HCT116 (cell line): Measurements from ENCODE around the gene GRID2. TPM values are rescaled to one million over a fixed set of nuclear protein-coding genes. Genes with fewer than 3 reads are reported as not detected.

ENCODE experiments used
- ATAC-seq: fragments of 200-7000 bp; cut with Tn5 transposase; 2 replicates; pipeline ENCODE4 v1.9.1; 2020; ENCODE audit warnings: mild to moderate bottlenecking, moderate library complexity
- BruUV-seq: library from RNA; stranded (reverse); fragments of 400-500 nt; replicated peaks from 2 replicates; lab custom pipeline; 2021; lab: Mats Ljungman, UMichigan
- CTCF ChIA-PET: fragments of 300-600 bp; sonication (Branson Sonifier 250); formaldehyde crosslinking; loops from one replicate; lab custom pipeline; 2021; ENCODE audit warnings: antibody characterized with exemption; lab: Charles Lee
- POLR2A ChIA-PET: fragments of 300-600, 350-600 bp; sonication (Branson Sonifier 250); formaldehyde crosslinking; loops from one replicate; lab custom pipeline; 2021; ENCODE audit warnings: antibody characterized with exemption; lab: Charles Lee
- RAD21 ChIA-PET, 2 experiments: fragments of 300-600 bp; sonication (Branson Sonifier 250); formaldehyde crosslinking; loops; one replicate each; lab custom pipeline; 2023; ENCODE audit warnings: low total read pairs in 2 of 2; ENCODE audit not compliant: uncharacterized antibody in 2 of 2, unreplicated experiment in 2 of 2, low non-redundant PET in 1 of 2; lab: Charles Lee
- DNase-seq: peaks from one replicate; pipeline ENCODE4 v3.0.0-alpha.2; 2010; ENCODE audit warnings: low read depth, low spot score
- H2AFZ ChIP-seq: fragments of 200-600 bp; shearing (Covaris generic), sonication (generic); 2 replicates; pipeline ENCODE4 v1.6.1; 2017; ENCODE audit warnings: low read depth, mixed run types, mixed read lengths, antibody characterized with exemption, low read length; ENCODE audit not compliant: poor library complexity, severe bottlenecking
- H3K27ac ChIP-seq: 2 replicates; pipeline ENCODE4 v1.5.1; 2012; ENCODE audit warnings: low read depth, low read length
- H3K27me3 ChIP-seq: fragments of 200-600 bp; sonication (generic); 2 replicates; pipeline ENCODE4 v1.6.1; 2016; ENCODE audit warnings: mixed run types, low read length, mixed read lengths; ENCODE audit not compliant: insufficient read depth
- H3K36me3 ChIP-seq, 2 experiments: fragments of 200-500 bp in 1 of 2; fragments of 200-600 bp in 1 of 2; sonication (Bioruptor generic) in 1 of 2; sonication (generic) in 1 of 2; 2 replicates each; pipeline versions ENCODE4 v1.5.1 to v1.6.1; 2014 to 2016; ENCODE audit warnings: low read length in 2 of 2, inconsistent platforms in 1 of 2, mixed read lengths in 1 of 2, mixed run types in 1 of 2; ENCODE audit not compliant: insufficient read depth in 2 of 2, control insufficient read depth in 1 of 2
- H3K4me1 ChIP-seq, 2 experiments: fragments of 200-600 bp in 1 of 2; sonication (generic) in 1 of 2; 2 replicates each; pipeline versions ENCODE4 v1.5.1 to v1.6.1; 2012 to 2017; ENCODE audit warnings: low read length in 2 of 2, inconsistent platforms in 1 of 2, mild to moderate bottlenecking in 1 of 2, mixed read lengths in 1 of 2, mixed run types in 1 of 2, moderate library complexity in 1 of 2; ENCODE audit not compliant: insufficient read depth in 2 of 2, control insufficient read depth in 1 of 2
- H3K4me2 ChIP-seq: fragments of 200-600 bp; sonication (generic); 2 replicates; pipeline ENCODE4 v1.6.1; 2017; ENCODE audit warnings: mixed run types, low read length, mixed read lengths
- H3K4me3 ChIP-seq, 2 experiments: fragments of 200-600 bp in 1 of 2; sonication (generic) in 1 of 2; replicated peaks in 1 of 2; 2 replicates each; pipeline ENCODE4 v1.5.1; 2011 to 2016; ENCODE audit warnings: low read length in 2 of 2, control low read depth in 1 of 2, low read depth in 1 of 2, mild to moderate bottlenecking in 1 of 2, mixed read lengths in 1 of 2, mixed run types in 1 of 2
- H3K79me2 ChIP-seq: fragments of 200-600 bp; sonication (generic); 2 replicates; pipeline ENCODE4 v1.6.1; 2017; ENCODE audit warnings: mild to moderate bottlenecking, mixed run types, low read length, moderate library complexity, mixed read lengths; ENCODE audit not compliant: insufficient read depth
- H3K9ac ChIP-seq: fragments of 200-600 bp; sonication (generic); 2 replicates; pipeline ENCODE4 v1.6.1; 2016; ENCODE audit warnings: low read length, mixed read lengths
- H3K9me2 ChIP-seq: fragments of 200-600 bp; sonication (generic), shearing (Covaris generic); 2 replicates; pipeline ENCODE4 v1.6.1; 2017; ENCODE audit warnings: mixed run types, mild to moderate bottlenecking, moderate library complexity; ENCODE audit not compliant: insufficient read depth
- H3K9me3 ChIP-seq, 2 experiments: fragments of 200-500 bp in 1 of 2; fragments of 200-600 bp in 1 of 2; sonication (Bioruptor generic) in 1 of 2; sonication (generic) in 1 of 2; 2 replicates each; pipeline ENCODE4 v1.6.1; 2014 to 2017; ENCODE audit warnings: low read length in 2 of 2, mixed read lengths in 2 of 2, inconsistent platforms in 1 of 2, low read depth in 1 of 2, mild to moderate bottlenecking in 1 of 2, mixed run types in 1 of 2, moderate library complexity in 1 of 2; ENCODE audit not compliant: control insufficient read depth in 1 of 2, insufficient read depth in 1 of 2
- H4K20me1 ChIP-seq: fragments of 200-600 bp; sonication (generic), shearing (Covaris generic); 2 replicates; pipeline ENCODE4 v1.6.1; 2017; ENCODE audit warnings: mixed run types, mild to moderate bottlenecking, moderate library complexity; ENCODE audit not compliant: insufficient read depth
- CBX3 ChIP-seq: IDR thresholded peaks from 2 replicates; pipeline ENCODE4 v1.6.1; 2012; ENCODE audit warnings: low read depth
- CEBPB ChIP-seq: IDR thresholded peaks from 2 replicates; pipeline ENCODE4 v1.6.1; 2012; ENCODE audit warnings: low read depth
- EGR1 ChIP-seq: IDR thresholded peaks from 2 replicates; pipeline ENCODE4 v1.6.1; 2012; ENCODE audit warnings: low read depth
- EZH2 ChIP-seq: fragments of 200-600 bp; sonication (generic); IDR thresholded peaks from 2 replicates; pipeline ENCODE4 v1.6.1; 2017; ENCODE audit warnings: antibody characterized with exemption, mixed run types
- FOSL1 ChIP-seq: IDR thresholded peaks from 2 replicates; pipeline ENCODE4 v1.6.1; 2012; ENCODE audit warnings: low read depth
- POLR2A ChIP-seq: IDR thresholded peaks from 2 replicates; pipeline ENCODE4 v1.7.0; 2011; ENCODE audit warnings: borderline replicate concordance; ENCODE audit not compliant: insufficient read depth, insufficient read length; ENCODE audit errors: extremely low read depth
- RAD21 ChIP-seq: IDR thresholded peaks from 2 replicates; pipeline ENCODE4 v1.6.1; 2012; ENCODE audit warnings: low read depth, mild to moderate bottlenecking
- SIN3A ChIP-seq: IDR thresholded peaks from 2 replicates; pipeline ENCODE4 v1.6.1; 2012; ENCODE audit warnings: low read depth
- SP1 ChIP-seq: IDR thresholded peaks from 2 replicates; pipeline ENCODE4 v1.6.1; 2012; ENCODE audit warnings: low read depth
- SRF ChIP-seq: IDR thresholded peaks from 2 replicates; pipeline ENCODE4 v1.6.1; 2012; ENCODE audit warnings: low read depth
- ZFX ChIP-seq: fragments of 450-650 bp; IDR thresholded peaks from 2 replicates; pipeline ENCODE4 v1.6.1; 2017
- ZNF274 ChIP-seq: fragments of 200-500 bp; sonication (Bioruptor generic); IDR thresholded peaks from 2 replicates; pipeline ENCODE4 v1.6.1; 2014; ENCODE audit warnings: mild to moderate bottlenecking, low read depth, low read length, inconsistent platforms
- intact Hi-C: fragments of 100-400 bp; cut with micrococcal nuclease; formaldehyde crosslinking; loops from 2 replicates; pipeline ENCODE4 v1.10.0; 2022
- total RNA-seq: library from RNA; stranded (reverse); gene quantifications from one replicate; pipeline ENCODE4 v1.2.1, GENCODE V29; 2021; ENCODE audit not compliant: unreplicated experiment
- TF ChIP-seq, protein P1 (sequence below): IDR thresholded peaks from 2 replicates; pipeline ENCODE4 v1.6.1; 2011; ENCODE audit warnings: mild to moderate bottlenecking, low read length, moderate library complexity; ENCODE audit not compliant: insufficient replicate concordance; ENCODE audit errors: extremely low read depth
- TF ChIP-seq, protein P2 (sequence below), 3 experiments: fragments of 200-600 bp in 1 of 3; sonication (generic) in 1 of 3; IDR thresholded peaks in 2 of 3; conservative IDR thresholded peaks in 1 of 3; 2 replicates each; pipeline ENCODE4 v1.5.1; 2012 to 2017; ENCODE audit warnings: low read depth in 2 of 3, low read length in 2 of 3, antibody characterized with exemption in 1 of 3, borderline replicate concordance in 1 of 3, control low read depth in 1 of 3, mild to moderate bottlenecking in 1 of 3, mixed read lengths in 1 of 3, mixed run types in 1 of 3, moderate library complexity in 1 of 3; ENCODE audit not compliant: insufficient read depth in 1 of 3
- TF ChIP-seq, protein P3 (sequence below): IDR thresholded peaks from 2 replicates; pipeline ENCODE4 v1.6.1; 2012; ENCODE audit warnings: low read depth
- TF ChIP-seq, protein P4 (sequence below): IDR thresholded peaks from 2 replicates; pipeline ENCODE4 v1.6.1; 2012

GRID2 gene
- total RNA-seq, 1 experiment from 2014 or later, result not detected

DNA sequence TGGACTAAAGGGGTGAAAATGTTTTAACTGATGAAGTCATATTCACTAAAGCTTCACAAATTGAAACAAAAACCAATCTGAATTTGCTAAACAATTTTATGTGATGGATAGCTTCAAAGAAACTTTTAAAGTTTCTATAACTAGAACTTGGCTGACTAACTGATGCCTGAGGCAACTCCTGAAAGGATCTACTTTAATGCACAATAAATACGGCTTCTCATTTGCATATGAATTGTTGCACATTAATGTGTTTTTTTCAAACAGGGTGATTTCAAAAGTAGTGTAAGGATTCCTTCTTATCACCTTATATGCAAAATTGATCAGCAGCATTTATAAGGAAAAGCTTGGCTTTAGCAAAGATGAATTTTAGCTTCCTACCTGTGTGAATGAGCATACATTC lies 1466.4 kb downstream of the GRID2 start:
- no peaks in the 10 kb centered on the region for H3K4me1 ChIP-seq
- H3K9me2 ChIP-seq, result no peaks in the 10 kb centered on the region
- ChIA-PET POLR2A (no interaction called here), RAD21 (no interaction called here), CTCF (no interaction called here)
- H3K9me3 ChIP-seq, result no peaks in the 10 kb centered on the region
- no peaks in the 10 kb centered on the region for H3K79me2 ChIP-seq
- no peaks in the 10 kb centered on the region for H4K20me1 ChIP-seq
- no peak overlapping the region for H2AFZ ChIP-seq
- TF ChIP-seq SIN3A, result no peak
- no peak for TF ChIP-seq EZH2
- no peak for TF ChIP-seq SRF
- TF ChIP-seq, protein P1, sequence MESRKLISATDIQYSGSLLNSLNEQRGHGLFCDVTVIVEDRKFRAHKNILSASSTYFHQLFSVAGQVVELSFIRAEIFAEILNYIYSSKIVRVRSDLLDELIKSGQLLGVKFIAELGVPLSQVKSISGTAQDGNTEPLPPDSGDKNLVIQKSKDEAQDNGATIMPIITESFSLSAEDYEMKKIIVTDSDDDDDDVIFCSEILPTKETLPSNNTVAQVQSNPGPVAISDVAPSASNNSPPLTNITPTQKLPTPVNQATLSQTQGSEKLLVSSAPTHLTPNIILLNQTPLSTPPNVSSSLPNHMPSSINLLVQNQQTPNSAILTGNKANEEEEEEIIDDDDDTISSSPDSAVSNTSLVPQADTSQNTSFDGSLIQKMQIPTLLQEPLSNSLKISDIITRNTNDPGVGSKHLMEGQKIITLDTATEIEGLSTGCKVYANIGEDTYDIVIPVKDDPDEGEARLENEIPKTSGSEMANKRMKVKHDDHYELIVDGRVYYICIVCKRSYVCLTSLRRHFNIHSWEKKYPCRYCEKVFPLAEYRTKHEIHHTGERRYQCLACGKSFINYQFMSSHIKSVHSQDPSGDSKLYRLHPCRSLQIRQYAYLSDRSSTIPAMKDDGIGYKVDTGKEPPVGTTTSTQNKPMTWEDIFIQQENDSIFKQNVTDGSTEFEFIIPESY, result no peak
- TF ChIP-seq CEBPB, result no peak
- no peak for TF ChIP-seq CBX3
- TF ChIP-seq, protein P2, sequence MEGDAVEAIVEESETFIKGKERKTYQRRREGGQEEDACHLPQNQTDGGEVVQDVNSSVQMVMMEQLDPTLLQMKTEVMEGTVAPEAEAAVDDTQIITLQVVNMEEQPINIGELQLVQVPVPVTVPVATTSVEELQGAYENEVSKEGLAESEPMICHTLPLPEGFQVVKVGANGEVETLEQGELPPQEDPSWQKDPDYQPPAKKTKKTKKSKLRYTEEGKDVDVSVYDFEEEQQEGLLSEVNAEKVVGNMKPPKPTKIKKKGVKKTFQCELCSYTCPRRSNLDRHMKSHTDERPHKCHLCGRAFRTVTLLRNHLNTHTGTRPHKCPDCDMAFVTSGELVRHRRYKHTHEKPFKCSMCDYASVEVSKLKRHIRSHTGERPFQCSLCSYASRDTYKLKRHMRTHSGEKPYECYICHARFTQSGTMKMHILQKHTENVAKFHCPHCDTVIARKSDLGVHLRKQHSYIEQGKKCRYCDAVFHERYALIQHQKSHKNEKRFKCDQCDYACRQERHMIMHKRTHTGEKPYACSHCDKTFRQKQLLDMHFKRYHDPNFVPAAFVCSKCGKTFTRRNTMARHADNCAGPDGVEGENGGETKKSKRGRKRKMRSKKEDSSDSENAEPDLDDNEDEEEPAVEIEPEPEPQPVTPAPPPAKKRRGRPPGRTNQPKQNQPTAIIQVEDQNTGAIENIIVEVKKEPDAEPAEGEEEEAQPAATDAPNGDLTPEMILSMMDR (IDR thresholded peaks at IDR 0.05 in 2 of 3, conservative IDR thresholded peaks at IDR 0.05 in 1 of 3; ENCODE audit: borderline replicate concordance in 1 of 3, insufficient read depth in 1 of 3, low read depth in 2 of 3, low read length in 2 of 3), result no peak
- TF ChIP-seq, protein P3, sequence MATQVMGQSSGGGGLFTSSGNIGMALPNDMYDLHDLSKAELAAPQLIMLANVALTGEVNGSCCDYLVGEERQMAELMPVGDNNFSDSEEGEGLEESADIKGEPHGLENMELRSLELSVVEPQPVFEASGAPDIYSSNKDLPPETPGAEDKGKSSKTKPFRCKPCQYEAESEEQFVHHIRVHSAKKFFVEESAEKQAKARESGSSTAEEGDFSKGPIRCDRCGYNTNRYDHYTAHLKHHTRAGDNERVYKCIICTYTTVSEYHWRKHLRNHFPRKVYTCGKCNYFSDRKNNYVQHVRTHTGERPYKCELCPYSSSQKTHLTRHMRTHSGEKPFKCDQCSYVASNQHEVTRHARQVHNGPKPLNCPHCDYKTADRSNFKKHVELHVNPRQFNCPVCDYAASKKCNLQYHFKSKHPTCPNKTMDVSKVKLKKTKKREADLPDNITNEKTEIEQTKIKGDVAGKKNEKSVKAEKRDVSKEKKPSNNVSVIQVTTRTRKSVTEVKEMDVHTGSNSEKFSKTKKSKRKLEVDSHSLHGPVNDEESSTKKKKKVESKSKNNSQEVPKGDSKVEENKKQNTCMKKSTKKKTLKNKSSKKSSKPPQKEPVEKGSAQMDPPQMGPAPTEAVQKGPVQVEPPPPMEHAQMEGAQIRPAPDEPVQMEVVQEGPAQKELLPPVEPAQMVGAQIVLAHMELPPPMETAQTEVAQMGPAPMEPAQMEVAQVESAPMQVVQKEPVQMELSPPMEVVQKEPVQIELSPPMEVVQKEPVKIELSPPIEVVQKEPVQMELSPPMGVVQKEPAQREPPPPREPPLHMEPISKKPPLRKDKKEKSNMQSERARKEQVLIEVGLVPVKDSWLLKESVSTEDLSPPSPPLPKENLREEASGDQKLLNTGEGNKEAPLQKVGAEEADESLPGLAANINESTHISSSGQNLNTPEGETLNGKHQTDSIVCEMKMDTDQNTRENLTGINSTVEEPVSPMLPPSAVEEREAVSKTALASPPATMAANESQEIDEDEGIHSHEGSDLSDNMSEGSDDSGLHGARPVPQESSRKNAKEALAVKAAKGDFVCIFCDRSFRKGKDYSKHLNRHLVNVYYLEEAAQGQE, result no peak
- TF ChIP-seq RAD21, result no peak
- no peak for TF ChIP-seq FOSL1
- TF ChIP-seq POLR2A, result no peak
- TF ChIP-seq SP1, result no peak
- TF ChIP-seq ZFX, result no peak
- no peak for TF ChIP-seq EGR1
- TF ChIP-seq, protein P4, sequence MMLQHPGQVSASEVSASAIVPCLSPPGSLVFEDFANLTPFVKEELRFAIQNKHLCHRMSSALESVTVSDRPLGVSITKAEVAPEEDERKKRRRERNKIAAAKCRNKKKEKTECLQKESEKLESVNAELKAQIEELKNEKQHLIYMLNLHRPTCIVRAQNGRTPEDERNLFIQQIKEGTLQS, result no peak
- no peak for TF ChIP-seq ZNF274
- H3K9ac ChIP-seq, result no peak overlapping the region
- H3K4me3 ChIP-seq, result no peak overlapping the region
- no TSS peak for BruUV-seq
- H3K4me2 ChIP-seq, result no peak overlapping the region
- ATAC-seq (no peak), DNase-seq (no peak)
- intact Hi-C loops, result no loop called here
- no peak overlapping the region for H3K27ac ChIP-seq
- H3K27me3 ChIP-seq, result no peaks in the 10 kb centered on the region
- no peaks in the 10 kb centered on the region for H3K36me3 ChIP-seq
